Measurements from ENCODE around the gene CD96. TPM values are rescaled to one million over a fixed set of nuclear protein-coding genes. Genes with fewer than 3 reads are reported as not detected.

Gene CD96
- total and polyA plus RNA-seq, 2 donors (not counting 3 experiments of a cell fraction or from before 2014, with no cell fraction given): not detected

- POLR2A ChIA-PET: no interaction called here
Observed at GRCh38 chr3:111519178-111519855, 22.7 kb upstream of the CD96 start.

More at GRCh38 chr3:111519178-111519855, 22.7 kb upstream of the CD96 start:
- DNase-seq (ENCODE audit: low read depth, low spot score) (no peak), FAIRE-seq (no peak)
- dilution Hi-C loops (cut with MboI; ENCODE audit: extremely low pct_ligation_motif_present, low sequenced_read_pairs): no loop called here
- no peaks in the 10 kb centered on the region for H4K20me1 ChIP-seq (replicated peaks; ENCODE audit: control insufficient read depth, extremely low read depth, insufficient read depth, low read length)
- BruUV-seq (replicated peaks): no TSS peak
- no peaks in the 10 kb centered on the region for H3K9me1 ChIP-seq (replicated peaks; ENCODE audit: control insufficient read depth, extremely low read depth, insufficient read depth, low read length)
- intact Hi-C loops (cut with micrococcal nuclease): no loop called here
- no peaks in the 10 kb centered on the region for H3K79me2 ChIP-seq (ENCODE audit: control insufficient read depth, insufficient read depth, low read length)
- no peaks in the 10 kb centered on the region for H3K9me3 ChIP-seq (replicated peaks; ENCODE audit: control insufficient read depth, insufficient read depth, low read length)
- H2AFZ ChIP-seq (ENCODE audit: low read depth, low read length): no peak overlapping the region
- no peak overlapping the region for H3K4me2 ChIP-seq (ENCODE audit: insufficient read depth, low read length)
- CTCF ChIA-PET: no interaction called here
- H3K27me3 ChIP-seq (ENCODE audit: control insufficient read depth in 2 of 2, insufficient read depth in 2 of 2, low read length in 2 of 2): no peaks in the 10 kb centered on the region
- no peaks in the 10 kb centered on the region for H3K4me1 ChIP-seq (ENCODE audit: control insufficient read depth, extremely low read depth, insufficient read depth, low read length)
- no peak overlapping the region for H3K27ac ChIP-seq (ENCODE audit: insufficient read depth, low read depth, low read length)
- H3K36me3 ChIP-seq (ENCODE audit: control insufficient read depth in 2 of 2, extremely low read depth in 1 of 2, insufficient read depth in 2 of 2, low read length in 2 of 2): no peaks in the 10 kb centered on the region
- TF ChIP-seq JUN (IDR thresholded peaks at IDR 0.05; ENCODE audit: borderline replicate concordance, insufficient read depth, insufficient read length, low read depth): no peak
- no peak for TF ChIP-seq MYC (IDR thresholded peaks at IDR 0.05; ENCODE audit: low read depth, low read length)
- TF ChIP-seq FOS (IDR thresholded peaks at IDR 0.05; ENCODE audit: borderline replicate concordance, insufficient read depth, low read length): no peak
- TF ChIP-seq POLR2AphosphoS5 (IDR thresholded peaks at IDR 0.05; ENCODE audit: insufficient read depth, low read depth, low read length): no peak
- no peak for TF ChIP-seq GATA2 (IDR thresholded peaks at IDR 0.05; ENCODE audit: insufficient read depth, insufficient read length, low read depth, low read length)
- no peak for TF ChIP-seq MAX (IDR thresholded peaks at IDR 0.05; ENCODE audit: insufficient read depth, insufficient read length)
- TF ChIP-seq CTCF (IDR thresholded peaks at IDR 0.05; ENCODE audit: extremely low read depth in 1 of 2, insufficient read depth in 1 of 2, low read depth in 1 of 2, low read length in 2 of 2): no peak
- no peak for TF ChIP-seq POLR2A (IDR thresholded peaks at IDR 0.05; ENCODE audit: low read depth, low read length)
- TF ChIP-seq EZH2 (IDR thresholded peaks at IDR 0.05; ENCODE audit: borderline replicate concordance, low read depth, low read length, severe bottlenecking): no peak
- H3K9ac ChIP-seq (replicated peaks; ENCODE audit: extremely low read depth, insufficient read depth, low read length): no peak overlapping the region
- no peak overlapping the region for H3K4me3 ChIP-seq (replicated peaks in 1 of 3; ENCODE audit: insufficient read depth in 1 of 3, low read depth in 1 of 3, low read length in 3 of 3)

All from endothelial cell of umbilical vein (primary cell).